Heart right ventricle (tissue), 16 donors: Measurements from ENCODE around the gene MT1M. TPM values are rescaled to one million over a fixed set of nuclear protein-coding genes. Genes with fewer than 3 reads are reported as not detected.

Source experiments
- ATAC-seq, 8 donors: fragments of 200-7000 bp; cut with Tn5 transposase; one replicate each; pipeline ENCODE4 v1.9.1; 2020; ENCODE audit warnings: mild to moderate bottlenecking in 8 of 8, moderate library complexity in 8 of 8, moderate number of reproducible peaks in 1 of 8
- DNase-seq, 2 donors: peaks; one replicate each; pipeline ENCODE4 v3.0.0-alpha.2; 2020
- H3K27ac ChIP-seq, 10 donors: fragments of 200-600 bp; sonication (generic) in 2 of 10; one replicate each; pipeline versions ENCODE4 v1.5.0 to v1.8.0; 2020 to 2022; ENCODE audit warnings: mild to moderate bottlenecking in 3 of 10
- H3K27me3 ChIP-seq, 7 donors: fragments of 200-600 bp; one replicate each; pipeline ENCODE4 v1.8.0; 2021 to 2022; ENCODE audit warnings: mild to moderate bottlenecking in 2 of 7
- H3K36me3 ChIP-seq, 9 donors: fragments of 200-600 bp; sonication (generic) in 1 of 9; one replicate each; pipeline versions ENCODE4 v1.5.0 to v1.8.0; 2020 to 2022; ENCODE audit warnings: mild to moderate bottlenecking in 2 of 9
- H3K4me1 ChIP-seq, 9 donors: fragments of 200-600 bp; sonication (generic) in 1 of 9; one replicate each; pipeline versions ENCODE4 v1.5.0 to v1.8.0; 2020 to 2022; ENCODE audit warnings: mild to moderate bottlenecking in 4 of 9
- H3K4me3 ChIP-seq, 10 donors: fragments of 200-600 bp; sonication (generic) in 2 of 10; one replicate each; pipeline versions ENCODE4 v1.5.0 to v1.8.0; 2020 to 2022; ENCODE audit warnings: mild to moderate bottlenecking in 7 of 10, moderate library complexity in 2 of 10
- H3K9me3 ChIP-seq, 11 donors: fragments of 200-600 bp in 10 of 11; sonication (generic) in 2 of 11; one replicate each; pipeline versions ENCODE4 v1.5.0 to v1.8.0; 2013 to 2022; ENCODE audit warnings: mild to moderate bottlenecking in 2 of 11, control low read depth in 1 of 11, moderate library complexity in 1 of 11
- WGBS, 2 donors: extraction: QIAGEN DNeasy Blood & Tissue Kit; methylation state at CpG; one replicate each; pipeline ENCODE4 v1.1.7; 2013; ENCODE audit warnings: inconsistent platforms in 1 of 2; 5-methylcytosine and 5-hydroxymethylcytosine counted together
- intact Hi-C, 10 donors: fragments of 100-400 bp; cut with DNase I; formaldehyde crosslinking; loops; one replicate each; pipeline versions ENCODE4 v1.11.1 to v1.14.2; 2022
- polyA plus RNA-seq, 2 donors: library from polyadenylated mRNA; stranded (reverse); fragments of 200-250 nt; gene quantifications; one replicate each; pipeline ENCODE4 v1.2.3, GENCODE V29; 2013
- total RNA-seq, 10 donors: library from RNA; stranded (reverse); fragmentation: NEBNext Ultra II Directional in 3 of 10; extraction: Animal tissue kit (Norgen Biotek cat#: 25700) in 3 of 10; gene quantifications; one replicate each; pipeline versions ENCODE4 v1.2.1 to v1.2.4, GENCODE V29; 2021 to 2023
- TF ChIP-seq, protein P1 (sequence below), 9 donors: fragments of 200-600 bp; sonication (generic) in 2 of 9; IDR thresholded peaks; one replicate each; pipeline versions ENCODE4 v1.5.0 to v1.8.0; 2021 to 2022; ENCODE audit warnings: antibody characterized with exemption in 9 of 9, mild to moderate bottlenecking in 5 of 9, moderate library complexity in 1 of 9
- donor health status: Arrhythmogenic right ventricular cardiomyopathy.
- donor health status: ischemic (EF 13 %, LVEDD 7.1; RV severe dilation, severe dysfunction).
- donor health status: healthy with polysubstance abuse.
- donor health status: DM: no; HTN: yes; CAD: no.
- donor health status: DM: no; HTN: no; CAD: no.
- donor health status: ischemic (EF 25% LVEDD 6.9; RV normal size, moderate dysfunction).
- donor health status: ischemic (EF 25% LVEDD 5.7; RV mildly dilated, moderate dysfunction).
- donor health status: healthy.
- donor health status: DM: yes; HTN: yes; CAD: no.
- donor health status: Ischemic cardiomyopathy.
- donor health status: ischemic (EF 35%, LVEDD 5.7; RV mildly dilated, moderate dysfunction).
- donor health status: nonischemic (EF 11% LVEDD 7.7; RV severe dilation, severe dysfunction).
- donor health status: DM: yes; HTN: yes; CAD: no.
- donor health status: PGD.
- donor health status: ischemic (EF 29% LVEDD 5.4; RV normal size, mild dysfunction).
- donor health status: nonischemic (EF 23%, LVEDD 6.1; RV moderate dilation, normal function).

Gene MT1M
- total and polyA plus RNA-seq, 12 donors, result 0.75 to 25.4 (median 2.9) TPM

DNA sequence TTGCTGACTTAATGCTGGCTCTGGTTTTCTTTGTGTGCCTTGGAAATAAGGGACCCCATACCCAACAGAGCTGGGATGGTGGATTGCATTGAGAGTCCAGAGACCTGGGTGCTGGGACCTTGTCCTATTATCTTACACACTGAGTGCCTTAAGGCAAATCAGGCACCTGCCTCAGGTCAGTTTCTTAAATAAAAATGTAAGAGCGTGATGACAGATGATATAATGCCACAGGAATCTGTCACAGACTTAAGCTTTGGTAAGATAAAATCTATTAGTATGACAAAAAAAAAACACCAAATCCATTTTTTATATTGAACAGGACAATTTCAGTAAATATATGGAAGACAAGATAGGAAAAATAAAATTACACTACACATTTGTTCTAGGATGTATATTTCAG is 7.6 kb downstream of the MT1M start:
- DNase-seq (no peak), ATAC-seq (no peak)
- intact Hi-C loops, result loop anchor here in 5 of 10 donors (5.0 kb wide), 2 partner anchors 33 to 42 kb away; partner anchors contain the start of genes MT2A (in 4 of the 5) and MT1X (in 1 of the 5)
- Histone ChIP-seq H3K27ac (no peak overlapping the region), H3K27me3 (peaks cover 3 to 95% (median 44%) of the 10 kb centered on the region in 7 donors), H3K4me3 (no peak overlapping the region), H3K36me3 (no peaks in the 10 kb centered on the region), H3K9me3 (no peaks in the 10 kb centered on the region), H3K4me1 (peaks cover 0 to 42% (median 27%) of the 10 kb centered on the region in 9 donors)
- TF ChIP-seq, protein P1, sequence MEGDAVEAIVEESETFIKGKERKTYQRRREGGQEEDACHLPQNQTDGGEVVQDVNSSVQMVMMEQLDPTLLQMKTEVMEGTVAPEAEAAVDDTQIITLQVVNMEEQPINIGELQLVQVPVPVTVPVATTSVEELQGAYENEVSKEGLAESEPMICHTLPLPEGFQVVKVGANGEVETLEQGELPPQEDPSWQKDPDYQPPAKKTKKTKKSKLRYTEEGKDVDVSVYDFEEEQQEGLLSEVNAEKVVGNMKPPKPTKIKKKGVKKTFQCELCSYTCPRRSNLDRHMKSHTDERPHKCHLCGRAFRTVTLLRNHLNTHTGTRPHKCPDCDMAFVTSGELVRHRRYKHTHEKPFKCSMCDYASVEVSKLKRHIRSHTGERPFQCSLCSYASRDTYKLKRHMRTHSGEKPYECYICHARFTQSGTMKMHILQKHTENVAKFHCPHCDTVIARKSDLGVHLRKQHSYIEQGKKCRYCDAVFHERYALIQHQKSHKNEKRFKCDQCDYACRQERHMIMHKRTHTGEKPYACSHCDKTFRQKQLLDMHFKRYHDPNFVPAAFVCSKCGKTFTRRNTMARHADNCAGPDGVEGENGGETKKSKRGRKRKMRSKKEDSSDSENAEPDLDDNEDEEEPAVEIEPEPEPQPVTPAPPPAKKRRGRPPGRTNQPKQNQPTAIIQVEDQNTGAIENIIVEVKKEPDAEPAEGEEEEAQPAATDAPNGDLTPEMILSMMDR (IDR thresholded peaks at IDR 0.05), result no peak
- WGBS, 2 donors, result 86 to 89% methylated on average over 1 of the region's 1 CpG

DNA sequence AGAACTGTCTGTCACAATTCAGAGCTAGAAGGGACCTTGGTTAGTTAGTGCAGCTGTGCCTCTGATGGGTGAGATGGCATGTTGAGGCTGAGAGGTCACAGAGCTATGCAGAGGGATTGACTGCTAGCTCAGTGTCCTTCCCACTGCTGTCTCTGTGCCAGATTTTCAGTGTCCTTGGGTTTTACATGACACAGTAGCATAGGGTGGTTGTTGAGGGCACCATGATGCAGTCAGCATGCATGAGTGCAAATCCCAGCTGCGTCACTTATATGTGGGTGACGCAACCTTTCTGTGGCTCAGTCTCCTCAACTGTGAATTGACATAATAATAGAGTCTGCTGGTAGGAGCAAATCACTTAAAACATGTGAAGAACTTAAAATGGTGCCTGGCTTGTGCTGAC is 8.7 kb downstream of the MT1M start:
- ATAC-seq (no peak), DNase-seq (no peak)
- TF ChIP-seq, protein P1 (IDR thresholded peaks at IDR 0.05), result no peak
- intact Hi-C loops, result loop anchor here in 5 of 10 donors (5.0 kb wide), 2 partner anchors 34 to 41 kb away; partner anchors contain the start of genes MT2A (in 4 of the 5) and MT1X (in 1 of the 5)
- WGBS, 2 donors, result 98% methylated on average over 2 of the region's 2 CpGs
- H3K36me3 ChIP-seq, result no peaks in the 10 kb centered on the region
- H3K27ac ChIP-seq, result no peak overlapping the region
- no peak overlapping the region for H3K4me3 ChIP-seq
- peaks cover 0 to 36% (median 25%) of the 10 kb centered on the region in 9 donors for H3K4me1 ChIP-seq
- peaks cover 0 to 95% (median 43%) of the 10 kb centered on the region in 7 donors for H3K27me3 ChIP-seq
- no peaks in the 10 kb centered on the region for H3K9me3 ChIP-seq

DNA sequence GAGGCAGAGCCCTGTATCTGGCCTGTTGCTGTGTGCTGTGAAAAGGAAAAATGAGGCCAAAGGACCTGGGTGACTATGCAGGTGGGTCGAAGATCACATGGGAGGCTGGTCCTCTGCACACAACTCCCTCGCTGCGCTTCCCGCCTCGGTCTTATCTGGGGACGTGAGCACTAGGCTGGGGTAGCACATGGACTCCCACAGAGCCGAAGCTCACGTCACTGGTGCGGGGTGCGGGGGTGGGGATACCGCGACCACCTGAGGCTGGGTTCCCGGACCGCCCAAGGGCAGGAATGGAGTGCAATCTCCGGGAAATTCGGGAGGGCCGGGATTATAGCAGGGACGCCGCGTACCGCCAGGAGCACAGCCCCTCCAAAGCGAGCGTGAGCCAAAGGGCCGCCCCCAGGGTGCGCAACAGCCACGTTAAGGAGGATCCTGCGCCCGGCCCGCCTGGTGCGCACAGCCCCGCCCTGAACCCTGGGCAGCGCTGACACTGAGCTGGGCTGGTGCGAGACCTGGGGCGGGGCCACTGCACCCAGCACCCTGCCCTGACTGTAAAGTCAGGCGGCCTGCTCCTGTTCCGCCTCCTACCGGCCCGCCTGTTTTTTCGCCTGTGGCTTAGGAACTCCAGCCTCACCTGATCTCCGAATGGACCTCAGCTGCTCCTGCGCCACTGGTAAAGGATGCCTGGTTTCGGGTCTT is 10.8 kb downstream of the MT1M start:
- Histone ChIP-seq H3K36me3 (no peaks in the 10 kb centered on the region), H3K4me1 (peaks cover 0 to 31% (median 20%) of the 10 kb centered on the region in 9 donors), H3K27ac (peak overlapping the region in 5 of 10 donors; percentile 0 to 42 (median 23)), H3K4me3 (peak overlapping the region in 9 of 10 donors; percentile 11 to 49 (median 41)), H3K27me3 (peaks cover 0 to 95% (median 46%) of the 10 kb centered on the region in 7 donors), H3K9me3 (no peaks in the 10 kb centered on the region)
- TF ChIP-seq, protein P1 (IDR thresholded peaks at IDR 0.05), result peak in 8 of 9 donors; percentile 6 to 60 (median 46)
- 6 to 10% methylated on average over 42 of the region's 42 CpGs for WGBS, 2 donors
- intact Hi-C loops, result loop anchor here in 5 of 10 donors (5.0 kb wide), 2 partner anchors 36 to 39 kb away; partner anchors contain the start of genes MT2A (in 4 of the 5) and MT1X (in 1 of the 5)
- DNase-seq (peak; percentile 42 to 77), ATAC-seq (peak; percentile 85 to 94 (median 92))

DNA sequence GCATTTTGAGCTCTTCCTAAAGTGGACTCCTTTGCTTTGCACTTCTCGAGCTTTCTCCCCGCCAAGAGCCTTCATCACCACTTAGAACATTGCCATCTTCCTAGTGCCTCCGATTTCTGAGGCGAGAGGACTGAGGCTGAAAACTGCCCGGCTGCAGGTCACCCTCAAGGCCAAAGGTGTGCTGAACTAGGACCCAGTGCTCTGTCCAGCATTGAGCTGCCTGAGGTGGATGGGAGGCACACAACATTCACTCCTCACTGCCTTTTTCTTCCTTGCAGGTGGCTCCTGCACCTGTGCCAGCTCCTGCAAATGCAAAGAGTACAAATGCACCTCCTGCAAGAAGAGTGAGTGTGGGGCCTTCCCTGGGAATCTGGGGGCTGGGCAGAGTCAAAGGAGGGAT is 11.4 kb downstream of the MT1M start:
- intact Hi-C loops, result loop anchor here in 5 of 10 donors (5.0 kb wide), 2 partner anchors 37 to 38 kb away; partner anchors contain the start of genes MT2A (in 4 of the 5) and MT1X (in 1 of the 5)
- Histone ChIP-seq H3K27me3 (peaks cover 0 to 95% (median 49%) of the 10 kb centered on the region in 7 donors), H3K27ac (no peak overlapping the region), H3K4me3 (peak overlapping the region in 8 of 10 donors; percentile 11 to 49 (median 42)), H3K36me3 (no peaks in the 10 kb centered on the region), H3K9me3 (no peaks in the 10 kb centered on the region), H3K4me1 (peaks cover 0 to 25% (median 14%) of the 10 kb centered on the region in 9 donors)
- 43 to 51% methylated on average over 5 of the region's 5 CpGs for WGBS, 2 donors
- DNase-seq, result no peak
- TF ChIP-seq, protein P1 (IDR thresholded peaks at IDR 0.05), result no peak
- ATAC-seq, result no peak
